Small intestine (tissue), 7 donors: ENCODE results near the gene B3GALT5. TPM values are rescaled to one million over a fixed set of nuclear protein-coding genes. Genes with fewer than 3 reads are reported as not detected.

ENCODE experiments used
- DNase-seq, 2 donors: peaks; one replicate each; pipeline versions ENCODE4 v3.0.0 to v3.0.0-alpha.2; 2013
- FAIRE-seq: peaks from 2 replicates; lab custom pipeline; 2012; peaks lifted over from hg19 to GRCh38; lab: Jason Lieb, UNC
- H3K27ac ChIP-seq, 3 donors: one replicate each; pipeline ENCODE4 v1.5.1; 2013; ENCODE audit warnings: low read length in 2 of 3, mild to moderate bottlenecking in 2 of 3, control low read depth in 1 of 3, inconsistent platforms in 1 of 3, low read depth in 1 of 3, moderate library complexity in 1 of 3
- H3K27me3 ChIP-seq, 3 donors: one replicate each; pipeline ENCODE4 v1.6.1; 2013; ENCODE audit warnings: low read length in 3 of 3, inconsistent platforms in 1 of 3; ENCODE audit not compliant: control insufficient read depth in 3 of 3, insufficient read depth in 3 of 3
- H3K36me3 ChIP-seq, 3 donors: one replicate each; pipeline ENCODE4 v1.6.1; 2013; ENCODE audit warnings: low read length in 3 of 3, inconsistent platforms in 1 of 3, low read depth in 1 of 3, mild to moderate bottlenecking in 1 of 3, moderate library complexity in 1 of 3; ENCODE audit not compliant: control insufficient read depth in 3 of 3, insufficient read depth in 2 of 3
- H3K4me1 ChIP-seq, 3 donors: one replicate each; pipeline ENCODE4 v1.6.1; 2013; ENCODE audit warnings: low read length in 2 of 3, inconsistent platforms in 1 of 3, low read depth in 1 of 3, mild to moderate bottlenecking in 1 of 3, moderate library complexity in 1 of 3; ENCODE audit not compliant: control insufficient read depth in 3 of 3, insufficient read depth in 2 of 3
- H3K4me3 ChIP-seq, 3 donors: one replicate each; pipeline ENCODE4 v1.5.1; 2013; ENCODE audit warnings: low read length in 3 of 3, control low read depth in 1 of 3, inconsistent platforms in 1 of 3, low read depth in 1 of 3, mild to moderate bottlenecking in 1 of 3, moderate library complexity in 1 of 3
- H3K9me3 ChIP-seq, 2 donors: one replicate each; pipeline ENCODE4 v1.6.1; 2013; ENCODE audit warnings: low read depth in 1 of 2, low read length in 1 of 2; ENCODE audit not compliant: control insufficient read depth in 2 of 2, insufficient read depth in 1 of 2
- WGBS, 3 donors: extraction: QIAGEN DNeasy Blood & Tissue Kit; methylation state at CpG; one replicate each; pipeline ENCODE4 v1.1.7; 2013; 5-methylcytosine and 5-hydroxymethylcytosine counted together
- polyA plus RNA-seq, 4 donors: library from polyadenylated mRNA; stranded (reverse) in 3 of 4; unstranded in 1 of 4; fragments of 200-250 nt in 3 of 4; fragments of 120-200 nt in 1 of 4; gene quantifications; one replicate each; pipeline versions ENCODE4 v1.2.1 to v1.2.3, GENCODE V29; 2013
- donor health status: healthy with polysubstance abuse.
- donor health status: control.
- donor health status: control.
- donor health status: Bipolar disorder and iron deficiency.
- donor health status: healthy.

The B3GALT5 gene
- polyA plus RNA-seq, 4 donors = 7.6 to 19.5 (median 14.9) TPM

- DNase-seq (no peak), FAIRE-seq (no peak)
- Histone ChIP-seq H3K27ac (no peak overlapping the region), H3K4me1 (peaks cover 0 to 8% (median 3%) of the 10 kb centered on the region in 3 donors), H3K36me3 (peaks cover 2 to 31% (median 29%) of the 10 kb centered on the region in 3 donors), H3K4me3 (no peak overlapping the region), H3K27me3 (no peaks in the 10 kb centered on the region), H3K9me3 (peaks cover 0 to 5% of the 10 kb centered on the region in 2 donors)
- 88 to 96% (median 93%) methylated on average over 3 of the region's 3 CpGs for WGBS, 3 donors
These were observed 38.5 kb downstream of the B3GALT5 start for GRCh38 chr21:39651206-39651605.

DNA sequence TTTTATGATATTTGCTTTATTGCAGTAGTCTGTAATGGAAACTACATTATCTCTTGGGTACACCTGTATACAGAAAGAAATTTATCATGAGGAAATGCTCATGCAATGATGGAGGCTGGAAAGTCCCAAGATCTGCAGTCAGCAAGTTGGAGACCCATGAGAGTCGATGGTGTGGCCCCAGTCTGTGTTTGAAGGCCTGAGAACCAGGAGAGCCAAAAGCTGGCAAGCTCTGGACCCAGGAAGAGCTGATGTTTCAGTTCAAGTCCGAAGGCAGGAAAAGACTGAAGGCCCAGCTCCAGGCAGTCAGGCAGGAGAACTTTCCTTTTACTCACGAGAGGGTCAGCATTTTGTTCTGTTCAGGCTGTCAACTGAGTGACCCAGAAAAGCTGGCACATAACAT lies 42.2 kb downstream of the B3GALT5 start:
- Histone ChIP-seq H3K36me3 (peaks cover 0 to 16% (median 11%) of the 10 kb centered on the region in 3 donors), H3K4me1 (peaks cover 0 to 19% (median 15%) of the 10 kb centered on the region in 3 donors), H3K9me3 (peaks cover 0 to 5% of the 10 kb centered on the region in 2 donors), H3K27ac (peak overlapping the region; percentile 2 to 15 (median 9)), H3K27me3 (no peaks in the 10 kb centered on the region), H3K4me3 (no peak overlapping the region)
- FAIRE-seq (no peak), DNase-seq (peak in 1 of 2 donors; percentile 39)
- WGBS, 3 donors = 60 to 73% (median 60%) methylated on average over 3 of the region's 3 CpGs

DNA sequence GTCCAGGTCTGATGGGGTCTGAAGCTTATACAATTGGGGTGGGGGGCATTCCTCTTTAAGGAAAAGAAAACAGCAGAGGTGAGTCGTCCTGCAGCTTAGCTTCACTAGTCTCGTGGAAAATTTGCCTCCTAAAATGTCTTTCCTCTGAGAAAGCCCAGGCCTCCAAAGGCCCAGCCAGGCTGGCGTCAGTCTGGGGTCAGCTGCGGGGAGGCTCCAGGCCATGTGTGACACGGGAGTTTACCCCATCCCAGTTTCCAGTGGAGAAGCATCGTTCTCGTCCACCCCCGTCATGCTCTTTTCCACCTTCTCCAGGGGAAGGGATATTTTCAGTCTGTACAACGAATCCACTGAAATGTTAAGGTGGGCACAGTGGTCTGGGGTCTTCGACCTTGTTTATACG lies 42.8 kb downstream of the B3GALT5 start:
- FAIRE-seq = no peak
- Histone ChIP-seq H3K4me3 (no peak overlapping the region), H3K27ac (peak overlapping the region in 1 of 3 donors; percentile 9), H3K27me3 (no peaks in the 10 kb centered on the region), H3K4me1 (peaks cover 0 to 25% (median 15%) of the 10 kb centered on the region in 3 donors), H3K9me3 (peaks cover 0 to 5% of the 10 kb centered on the region in 2 donors), H3K36me3 (peaks cover 0 to 11% (median 9%) of the 10 kb centered on the region in 3 donors)
- WGBS, 3 donors = 80 to 89% (median 83%) methylated on average over 11 of the region's 11 CpGs
- no peak for DNase-seq

DNA sequence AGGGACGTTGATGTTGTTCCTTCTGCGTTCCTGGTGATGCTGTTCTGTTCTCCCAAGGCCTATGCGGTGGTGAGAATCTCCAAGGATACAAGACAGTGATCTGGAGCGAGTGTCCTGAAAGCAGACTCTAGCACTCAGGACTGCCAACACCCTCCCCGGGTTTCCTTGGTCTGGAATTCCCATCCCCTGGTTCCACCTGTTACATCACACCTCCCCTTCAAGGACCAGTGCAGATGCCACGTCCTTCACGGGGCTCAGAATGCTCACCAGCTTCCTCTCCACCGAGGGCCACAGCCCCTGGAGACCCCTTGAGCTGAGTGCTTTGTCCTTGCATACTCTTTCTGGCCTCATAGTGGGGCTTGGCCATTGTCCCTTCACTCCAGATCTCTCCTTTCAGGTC lies 43.5 kb downstream of the B3GALT5 start:
- Histone ChIP-seq H3K36me3 (peaks cover 2 to 14% (median 11%) of the 10 kb centered on the region in 3 donors), H3K4me1 (peaks cover 0 to 29% (median 15%) of the 10 kb centered on the region in 3 donors), H3K9me3 (peaks cover 0 to 5% of the 10 kb centered on the region in 2 donors), H3K27me3 (no peaks in the 10 kb centered on the region), H3K4me3 (no peak overlapping the region), H3K27ac (peak overlapping the region in 2 of 3 donors; percentile 43 to 64)
- whole genome bisulfite sequencing, 3 donors = 78 to 82% (median 79%) methylated on average over 8 of the region's 8 CpGs
- FAIRE-seq (no peak), DNase-seq (no peak)

- H3K9me3 ChIP-seq = peaks cover 0 to 5% of the 10 kb centered on the region in 2 donors
- peak overlapping the region; percentile 43 to 71 (median 64) for H3K27ac ChIP-seq
- peaks cover 2 to 24% (median 10%) of the 10 kb centered on the region in 3 donors for H3K36me3 ChIP-seq
- H3K4me3 ChIP-seq = no peak overlapping the region
- 54 to 84% (median 62%) methylated on average over 5 of the region's 5 CpGs for WGBS, 3 donors
- H3K27me3 ChIP-seq = no peaks in the 10 kb centered on the region
- FAIRE-seq = no peak
- peak; percentile 53 to 87 for DNase-seq
- H3K4me1 ChIP-seq = peaks cover 0 to 29% (median 15%) of the 10 kb centered on the region in 3 donors
These were observed 44.5 kb downstream of the B3GALT5 start for GRCh38 chr21:39657091-39657689.

GRCh38 chr21:39658066-39658465 lies 45.3 kb downstream of the B3GALT5 start:
- WGBS, 3 donors = 48 to 70% (median 53%) methylated on average over 2 of the region's 2 CpGs
- peak overlapping the region in 1 of 3 donors; percentile 71 for H3K27ac ChIP-seq
- DNase-seq (no peak), FAIRE-seq (no peak)
- H3K9me3 ChIP-seq = peaks cover 0 to 5% of the 10 kb centered on the region in 2 donors
- H3K27me3 ChIP-seq = no peaks in the 10 kb centered on the region
- peaks cover 2 to 29% (median 12%) of the 10 kb centered on the region in 3 donors for H3K36me3 ChIP-seq
- H3K4me1 ChIP-seq = peaks cover 0 to 29% (median 15%) of the 10 kb centered on the region in 3 donors
- no peak overlapping the region for H3K4me3 ChIP-seq

GRCh38 chr21:39659070-39659815 lies 46.5 kb downstream of the B3GALT5 start:
- H3K27ac ChIP-seq = no peak overlapping the region
- WGBS, 3 donors = 83 to 90% (median 88%) methylated on average over 7 of the region's 7 CpGs

GRCh38 chr21:39660191-39660980 lies 47.6 kb downstream of the B3GALT5 start:
- Histone ChIP-seq H3K36me3 (peaks cover 2 to 46% (median 9%) of the 10 kb centered on the region in 3 donors), H3K27ac (peak overlapping the region in 2 of 3 donors; percentile 30 to 43), H3K9me3 (no peaks in the 10 kb centered on the region), H3K27me3 (no peaks in the 10 kb centered on the region), H3K4me3 (no peak overlapping the region), H3K4me1 (peaks cover 0 to 26% (median 9%) of the 10 kb centered on the region in 3 donors)
- 20 to 32% (median 28%) methylated on average over 17 of the region's 17 CpGs for WGBS, 3 donors
- FAIRE-seq (no peak), DNase-seq (peak; percentile 69 to 71)

More at GRCh38 chr21:39659070-39659815, 46.5 kb downstream of the B3GALT5 start:
- no peak overlapping the region for H3K4me3 ChIP-seq
- FAIRE-seq = no peak
- no peaks in the 10 kb centered on the region for H3K9me3 ChIP-seq
- peaks cover 0 to 26% (median 13%) of the 10 kb centered on the region in 3 donors for H3K4me1 ChIP-seq
- no peaks in the 10 kb centered on the region for H3K27me3 ChIP-seq
- DNase-seq = no peak
- H3K36me3 ChIP-seq = peaks cover 2 to 40% (median 14%) of the 10 kb centered on the region in 3 donors
